ENCODE data around the gene FHAD1. TPM values are rescaled to one million over a fixed set of nuclear protein-coding genes. Genes with fewer than 3 reads are reported as not detected.

The FHAD1 gene
- total and polyA plus RNA-seq, 2 experiments from 2014 or later = 0.24 to 0.74 TPM

- H3K4me1 ChIP-seq (ENCODE audit: low read depth) = no peaks in the 10 kb centered on the region
- no peak overlapping the region for H3K4me3 ChIP-seq
- no peaks in the 10 kb centered on the region for H3K36me3 ChIP-seq
- no peaks in the 10 kb centered on the region for H3K27me3 ChIP-seq
- no peaks in the 10 kb centered on the region for H3K9me3 ChIP-seq (ENCODE audit: low read depth)
- DNase-seq (ENCODE audit: low read depth in 1 of 2, low spot score in 1 of 2) = no peak
- H3K27ac ChIP-seq = no peak overlapping the region
- TF ChIP-seq CTCF (IDR thresholded peaks at IDR 0.05; ENCODE audit: low read depth, low read length) = no peak
Measured at GRCh38 chr1:15287035-15287979, 40.3 kb downstream of the FHAD1 start.

- H3K36me3 ChIP-seq = no peaks in the 10 kb centered on the region
- no peaks in the 10 kb centered on the region for H3K27me3 ChIP-seq
- H3K27ac ChIP-seq = no peak overlapping the region
- TF ChIP-seq CTCF (IDR thresholded peaks at IDR 0.05; ENCODE audit: low read depth, low read length) = no peak
- no peak overlapping the region for H3K4me3 ChIP-seq
- no peaks in the 10 kb centered on the region for H3K9me3 ChIP-seq (ENCODE audit: low read depth)
- DNase-seq (ENCODE audit: low read depth in 1 of 2, low spot score in 1 of 2) = no peak
- H3K4me1 ChIP-seq (ENCODE audit: low read depth) = no peaks in the 10 kb centered on the region
Measured at GRCh38 chr1:15288173-15288926, 41.3 kb downstream of the FHAD1 start.

- no peaks in the 10 kb centered on the region for H3K9me3 ChIP-seq (ENCODE audit: low read depth)
- DNase-seq (ENCODE audit: low read depth in 1 of 2, low spot score in 1 of 2) = no peak
- no peaks in the 10 kb centered on the region for H3K36me3 ChIP-seq
- TF ChIP-seq CTCF (IDR thresholded peaks at IDR 0.05; ENCODE audit: low read depth, low read length) = no peak
- no peaks in the 10 kb centered on the region for H3K27me3 ChIP-seq
- H3K27ac ChIP-seq = no peak overlapping the region
- H3K4me3 ChIP-seq = no peak overlapping the region
- no peaks in the 10 kb centered on the region for H3K4me1 ChIP-seq (ENCODE audit: low read depth)
Measured at GRCh38 chr1:15289251-15289651, 42.2 kb downstream of the FHAD1 start.

- Histone ChIP-seq H3K9me3 (ENCODE audit: low read depth) (no peaks in the 10 kb centered on the region), H3K4me1 (ENCODE audit: low read depth) (no peaks in the 10 kb centered on the region), H3K36me3 (no peaks in the 10 kb centered on the region), H3K27ac (no peak overlapping the region), H3K27me3 (no peaks in the 10 kb centered on the region), H3K4me3 (no peak overlapping the region)
- DNase-seq (ENCODE audit: low read depth in 1 of 2, low spot score in 1 of 2) = peak in 1 of 2 donors; percentile 83
- TF ChIP-seq CTCF (IDR thresholded peaks at IDR 0.05; ENCODE audit: low read depth, low read length) = no peak
Measured at GRCh38 chr1:15290382-15290781, 43.4 kb downstream of the FHAD1 start.

GRCh38 chr1:15295696-15296095 lies 48.7 kb downstream of the FHAD1 start:
- Histone ChIP-seq H3K4me3 (no peak overlapping the region), H3K36me3 (no peaks in the 10 kb centered on the region), H3K27me3 (no peaks in the 10 kb centered on the region), H3K4me1 (ENCODE audit: low read depth) (no peaks in the 10 kb centered on the region), H3K9me3 (ENCODE audit: low read depth) (no peaks in the 10 kb centered on the region), H3K27ac (no peak overlapping the region)
- no peak for TF ChIP-seq CTCF (IDR thresholded peaks at IDR 0.05; ENCODE audit: low read depth, low read length)
- DNase-seq (ENCODE audit: low read depth in 1 of 2, low spot score in 1 of 2) = peak in 1 of 2 donors; percentile 9

Measured in cardiac muscle cell (in vitro differentiated cells and primary cell).